ENCODE measurements around the gene NINJ2.
A peak's percentile ranks its signal among the peaks of the same experiment; 100 is the strongest.

The NINJ2 gene

GRCh38 chr12:575948-576614, 87.2 kb downstream of the NINJ2 start:
- Histone ChIP-seq H3K27ac (peak overlapping the region; percentile 34), H3K27me3 (ENCODE audit: control insufficient read depth, insufficient read depth, low read length) (no peaks in the 10 kb centered on the region), H3K79me2 (no peaks in the 10 kb centered on the region), H3K9ac (no peak overlapping the region), H3K36me3 (ENCODE audit: control insufficient read depth, insufficient read depth, low read length) (no peaks in the 10 kb centered on the region), H2AFZ (peak overlapping the region; percentile 82), H3K4me3 (ENCODE audit: low read depth, low read length) (peak overlapping the region; percentile 15), H3K4me1 (peaks cover 8% of the 10 kb centered on the region), H3K4me2 (ENCODE audit: low read length) (peak overlapping the region; percentile 27), H3K9me3 (ENCODE audit: control insufficient read depth, low read length) (no peaks in the 10 kb centered on the region)
- peak; percentile 99 for TF ChIP-seq CTCF (IDR thresholded peaks at IDR 0.05)

DNA sequence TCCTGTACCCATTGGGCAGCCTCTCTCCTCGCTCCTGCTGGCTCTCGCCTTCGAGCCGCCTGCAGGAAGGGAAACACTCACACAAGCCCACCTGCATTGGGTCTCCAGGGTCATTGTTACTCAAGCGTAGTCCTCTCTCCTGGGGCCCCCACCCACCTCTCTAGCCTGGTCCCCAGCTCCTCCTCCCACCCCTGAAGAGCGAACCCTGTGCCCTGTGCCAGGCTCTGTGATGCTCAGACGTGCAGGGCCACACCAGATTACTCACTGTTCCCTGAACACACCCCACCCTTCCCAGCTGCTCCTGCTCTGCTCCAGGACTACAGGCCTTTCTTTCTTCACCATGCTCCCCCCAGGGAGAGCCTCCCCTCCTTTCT, 88.1 kb downstream of the NINJ2 start:
- peaks cover 9% of the 10 kb centered on the region for H3K4me1 ChIP-seq
- H3K27ac ChIP-seq: no peak overlapping the region
- H3K27me3 ChIP-seq (ENCODE audit: control insufficient read depth, insufficient read depth, low read length): no peaks in the 10 kb centered on the region
- TF ChIP-seq CTCF (IDR thresholded peaks at IDR 0.05): no peak
- no peak overlapping the region for H3K4me2 ChIP-seq (ENCODE audit: low read length)
- H3K9me3 ChIP-seq (ENCODE audit: control insufficient read depth, low read length): no peaks in the 10 kb centered on the region
- no peaks in the 10 kb centered on the region for H3K36me3 ChIP-seq (ENCODE audit: control insufficient read depth, insufficient read depth, low read length)
- H3K4me3 ChIP-seq (ENCODE audit: low read depth, low read length): no peak overlapping the region
- no peak overlapping the region for H2AFZ ChIP-seq
- no peaks in the 10 kb centered on the region for H3K79me2 ChIP-seq
- no peak overlapping the region for H3K9ac ChIP-seq

- no peak overlapping the region for H3K27ac ChIP-seq
- no peak overlapping the region for H3K4me2 ChIP-seq (ENCODE audit: low read length)
- no peak for TF ChIP-seq CTCF (IDR thresholded peaks at IDR 0.05)
- H3K79me2 ChIP-seq: no peaks in the 10 kb centered on the region
- H3K4me3 ChIP-seq (ENCODE audit: low read depth, low read length): no peak overlapping the region
- H3K36me3 ChIP-seq (ENCODE audit: control insufficient read depth, insufficient read depth, low read length): no peaks in the 10 kb centered on the region
- H2AFZ ChIP-seq: no peak overlapping the region
- H3K27me3 ChIP-seq (ENCODE audit: control insufficient read depth, insufficient read depth, low read length): no peaks in the 10 kb centered on the region
- H3K9ac ChIP-seq: no peak overlapping the region
- peaks cover 12% of the 10 kb centered on the region for H3K4me1 ChIP-seq
- H3K9me3 ChIP-seq (ENCODE audit: control insufficient read depth, low read length): no peaks in the 10 kb centered on the region
Measured at GRCh38 chr12:574475-575128, 88.6 kb downstream of the NINJ2 start.

DNA sequence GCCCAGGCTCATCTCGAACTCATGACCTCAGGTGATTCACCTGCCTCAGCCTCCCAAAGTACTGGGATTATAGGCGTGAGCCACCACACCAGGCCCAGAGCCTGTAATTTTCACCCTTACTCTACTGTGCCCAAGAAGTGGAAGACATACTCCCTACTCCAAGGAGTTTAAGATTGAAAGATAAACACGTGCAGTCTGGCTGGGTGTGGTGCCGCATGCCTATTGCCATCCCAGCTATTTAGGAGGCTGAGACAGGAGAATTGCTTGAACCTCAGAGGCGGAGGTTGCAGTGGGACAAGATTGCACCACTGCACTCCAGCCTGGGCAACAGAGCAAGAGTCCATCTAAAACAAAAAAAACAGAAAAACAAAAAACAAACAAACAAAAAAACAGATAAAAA, 90.0 kb downstream of the NINJ2 start:
- H3K79me2 ChIP-seq: no peaks in the 10 kb centered on the region
- H3K36me3 ChIP-seq (ENCODE audit: control insufficient read depth, insufficient read depth, low read length): no peaks in the 10 kb centered on the region
- H3K27me3 ChIP-seq (ENCODE audit: control insufficient read depth, insufficient read depth, low read length): no peaks in the 10 kb centered on the region
- no peak overlapping the region for H3K4me2 ChIP-seq (ENCODE audit: low read length)
- H3K9me3 ChIP-seq (ENCODE audit: control insufficient read depth, low read length): no peaks in the 10 kb centered on the region
- peaks cover 4% of the 10 kb centered on the region for H3K4me1 ChIP-seq
- no peak overlapping the region for H2AFZ ChIP-seq
- H3K4me3 ChIP-seq (ENCODE audit: low read depth, low read length): no peak overlapping the region
- no peak overlapping the region for H3K27ac ChIP-seq
- TF ChIP-seq CTCF (IDR thresholded peaks at IDR 0.05): no peak
- H3K9ac ChIP-seq: no peak overlapping the region

DNA sequence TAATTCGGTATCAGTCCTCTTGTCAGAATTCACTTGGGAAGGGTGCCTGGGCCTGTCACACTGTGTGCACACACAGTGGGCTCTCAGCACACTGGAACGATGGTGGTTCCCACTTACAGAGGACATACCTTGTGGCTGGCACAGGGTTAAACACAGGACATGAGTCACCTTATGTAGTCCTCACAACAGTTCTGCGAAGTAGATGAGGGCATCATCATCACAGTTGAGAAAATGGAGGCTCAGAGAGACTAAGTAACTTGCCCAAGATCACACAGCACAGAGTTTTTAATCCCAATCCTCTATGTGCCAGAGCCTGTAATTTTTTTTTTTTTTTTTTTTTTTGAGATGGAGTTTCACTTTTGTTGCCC, 90.7 kb downstream of the NINJ2 start:
- Histone ChIP-seq H3K4me2 (ENCODE audit: low read length) (no peak overlapping the region), H3K4me3 (ENCODE audit: low read depth, low read length) (no peak overlapping the region), H3K36me3 (ENCODE audit: control insufficient read depth, insufficient read depth, low read length) (no peaks in the 10 kb centered on the region), H3K9ac (no peak overlapping the region), H3K27me3 (ENCODE audit: control insufficient read depth, insufficient read depth, low read length) (no peaks in the 10 kb centered on the region), H3K9me3 (ENCODE audit: control insufficient read depth, low read length) (no peaks in the 10 kb centered on the region), H3K4me1 (peaks cover 4% of the 10 kb centered on the region), H3K79me2 (no peaks in the 10 kb centered on the region), H3K27ac (no peak overlapping the region), H2AFZ (no peak overlapping the region)
- TF ChIP-seq CTCF (IDR thresholded peaks at IDR 0.05): no peak
